Stimulated activated effector memory CD8-positive, alpha-beta T cell treated with anti-CD3 and anti-CD28 coated beads, Interleukin-12 subunit alpha, Interleukin-12 subunit beta, amount 100 ng/mL, for 72 hours (primary cell): ENCODE measurements around the gene PHYKPL.
"Not testable (repeated sequence)": the region's sequence is repeated elsewhere in the genome, so short reads cannot be mapped to it uniquely, and the experiment has no call there.

Experiments
- ATAC-seq: fragments of 150-1000 bp; cut with Tn5 transposase; 2 replicates; pipeline ENCODE4 v1.10.0; 2021
- DNase-seq, 2 donors: peaks; one replicate each; pipeline ENCODE4 v3.0.0; 2021 to 2022; ENCODE audit warnings: low spot score in 2 of 2
- H3K27ac Mint-ChIP-seq: one replicate; pipeline ENCODE4 v1.8.0; 2022; ENCODE audit warnings: mild to moderate bottlenecking, mixed read lengths
- H3K36me3 Mint-ChIP-seq: one replicate; pipeline ENCODE4 v1.8.0; 2022; ENCODE audit warnings: mild to moderate bottlenecking, mixed read lengths
- H3K4me1 Mint-ChIP-seq: one replicate; pipeline ENCODE4 v1.8.0; 2022; ENCODE audit warnings: mixed read lengths
- H3K4me3 Mint-ChIP-seq: one replicate; pipeline ENCODE4 v1.8.0; 2022; ENCODE audit warnings: mild to moderate bottlenecking, mixed read lengths
- H3K9me3 Mint-ChIP-seq: one replicate; pipeline ENCODE4 v1.8.0; 2022; ENCODE audit warnings: mixed read lengths

PHYKPL gene

DNA sequence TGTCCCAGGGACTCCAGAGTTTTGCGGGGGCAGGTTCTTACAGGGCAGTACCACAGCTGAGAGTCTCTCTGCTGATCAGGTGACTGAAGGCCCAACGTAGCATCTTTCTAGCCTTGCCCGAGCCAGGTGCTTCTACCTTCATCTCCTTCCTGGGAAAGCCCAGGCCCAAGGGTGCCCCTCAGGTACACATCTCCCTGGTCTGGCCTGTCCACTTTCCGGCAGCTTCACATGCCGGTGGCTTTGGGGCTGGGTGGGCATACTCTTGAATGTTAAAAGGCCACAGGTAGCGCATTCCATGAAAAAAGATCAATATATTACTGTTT is 5.7 kb upstream of the PHYKPL start:
- Mint-ChIP-seq H3K9me3 (no peaks in the 10 kb centered on the region), H3K4me3 (peak overlapping the region; percentile 74), H3K36me3 (peaks cover 5% of the 10 kb centered on the region), H3K4me1 (peaks cover 75% of the 10 kb centered on the region), H3K27ac (peak overlapping the region; percentile 97)
- ATAC-seq, result no peak
- no peak for DNase-seq

DNA sequence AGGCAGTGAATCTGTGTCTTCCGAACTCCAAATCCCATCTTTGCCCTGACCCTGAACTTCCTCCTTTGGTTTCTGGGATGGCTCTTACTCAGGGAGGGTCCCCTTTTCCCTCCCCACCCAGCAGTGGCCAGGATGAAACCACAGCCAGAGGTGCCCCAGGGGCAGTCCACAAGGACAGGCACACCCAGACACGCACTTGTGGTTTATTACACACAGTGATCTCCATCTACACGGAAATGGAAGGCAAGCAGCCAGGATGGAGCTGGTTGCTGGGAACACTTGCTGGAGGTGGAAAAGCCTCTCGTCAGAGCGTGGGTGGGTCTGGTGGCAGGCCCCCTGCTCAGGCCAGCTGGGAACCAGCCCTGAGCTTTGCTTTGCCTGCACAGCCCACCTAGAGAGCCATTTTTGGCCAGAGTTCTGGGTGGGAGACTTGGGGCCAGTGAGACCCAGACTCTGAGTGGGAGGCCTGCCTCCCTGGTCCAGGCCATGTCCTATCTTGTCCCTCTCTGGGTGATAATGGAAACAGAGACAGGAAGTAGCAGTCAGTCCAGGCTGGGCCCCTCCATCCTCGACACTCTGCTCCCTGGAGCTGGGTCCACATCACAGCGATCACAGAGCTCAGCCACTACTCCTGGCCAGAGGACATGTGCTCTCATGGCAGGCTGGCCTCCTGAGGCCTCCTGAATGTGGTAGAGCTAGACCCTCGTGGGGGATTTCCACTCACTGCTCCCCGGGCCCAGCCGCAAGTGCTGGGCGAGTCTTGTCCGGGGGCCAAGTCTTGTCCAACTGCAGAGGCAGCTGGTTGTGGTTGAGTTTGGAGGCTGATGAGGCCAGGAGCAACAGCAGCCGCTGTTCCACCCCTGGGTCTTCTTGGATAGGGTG is 5.1 kb upstream of the PHYKPL start:
- DNase-seq, result no peak
- Mint-ChIP-seq H3K27ac (peak overlapping the region; percentile 97), H3K4me1 (peaks cover 75% of the 10 kb centered on the region), H3K36me3 (peaks cover 5% of the 10 kb centered on the region), H3K9me3 (no peaks in the 10 kb centered on the region), H3K4me3 (peak overlapping the region; percentile 74)
- no peak for ATAC-seq

GRCh38 chr5:178236679-178237078 is 4.1 kb upstream of the PHYKPL start:
- Mint-ChIP-seq H3K4me1 (peaks cover 69% of the 10 kb centered on the region), H3K27ac (peak overlapping the region; percentile 97), H3K4me3 (peak overlapping the region; percentile 10), H3K9me3 (no peaks in the 10 kb centered on the region), H3K36me3 (peaks cover 9% of the 10 kb centered on the region)
- ATAC-seq, result no peak
- no peak for DNase-seq

- Mint-ChIP-seq H3K27ac (no peak overlapping the region), H3K4me1 (peaks cover 69% of the 10 kb centered on the region), H3K9me3 (no peaks in the 10 kb centered on the region), H3K36me3 (peaks cover 15% of the 10 kb centered on the region), H3K4me3 (no peak overlapping the region)
- no peak for DNase-seq
- ATAC-seq, result no peak
Measured at GRCh38 chr5:178236126-178236525, 3.5 kb upstream of the PHYKPL start.

DNA sequence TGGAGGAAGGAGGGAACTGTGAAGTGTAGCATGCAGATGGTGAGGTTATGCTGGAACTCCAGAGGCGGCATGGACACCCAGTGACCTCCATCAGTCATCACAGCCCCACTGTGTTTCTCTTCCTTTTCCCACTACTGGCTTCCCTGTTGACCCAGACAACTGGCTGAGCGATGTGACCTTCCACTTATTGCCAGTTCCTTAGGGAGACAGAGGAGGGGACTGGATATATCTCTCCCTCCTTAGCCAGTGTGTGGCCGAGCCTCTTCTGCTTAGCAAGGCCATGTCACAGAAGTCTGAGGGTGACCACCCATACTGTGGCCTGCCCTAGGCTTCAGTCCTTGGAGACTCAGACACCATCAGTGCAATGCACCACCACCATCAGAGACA is 3.0 kb upstream of the PHYKPL start:
- H3K4me3 Mint-ChIP-seq, result no peak overlapping the region
- ATAC-seq, result no peak
- DNase-seq, result no peak
- H3K4me1 Mint-ChIP-seq, result peaks cover 69% of the 10 kb centered on the region
- no peak overlapping the region for H3K27ac Mint-ChIP-seq
- H3K9me3 Mint-ChIP-seq, result no peaks in the 10 kb centered on the region
- peaks cover 20% of the 10 kb centered on the region for H3K36me3 Mint-ChIP-seq

DNA sequence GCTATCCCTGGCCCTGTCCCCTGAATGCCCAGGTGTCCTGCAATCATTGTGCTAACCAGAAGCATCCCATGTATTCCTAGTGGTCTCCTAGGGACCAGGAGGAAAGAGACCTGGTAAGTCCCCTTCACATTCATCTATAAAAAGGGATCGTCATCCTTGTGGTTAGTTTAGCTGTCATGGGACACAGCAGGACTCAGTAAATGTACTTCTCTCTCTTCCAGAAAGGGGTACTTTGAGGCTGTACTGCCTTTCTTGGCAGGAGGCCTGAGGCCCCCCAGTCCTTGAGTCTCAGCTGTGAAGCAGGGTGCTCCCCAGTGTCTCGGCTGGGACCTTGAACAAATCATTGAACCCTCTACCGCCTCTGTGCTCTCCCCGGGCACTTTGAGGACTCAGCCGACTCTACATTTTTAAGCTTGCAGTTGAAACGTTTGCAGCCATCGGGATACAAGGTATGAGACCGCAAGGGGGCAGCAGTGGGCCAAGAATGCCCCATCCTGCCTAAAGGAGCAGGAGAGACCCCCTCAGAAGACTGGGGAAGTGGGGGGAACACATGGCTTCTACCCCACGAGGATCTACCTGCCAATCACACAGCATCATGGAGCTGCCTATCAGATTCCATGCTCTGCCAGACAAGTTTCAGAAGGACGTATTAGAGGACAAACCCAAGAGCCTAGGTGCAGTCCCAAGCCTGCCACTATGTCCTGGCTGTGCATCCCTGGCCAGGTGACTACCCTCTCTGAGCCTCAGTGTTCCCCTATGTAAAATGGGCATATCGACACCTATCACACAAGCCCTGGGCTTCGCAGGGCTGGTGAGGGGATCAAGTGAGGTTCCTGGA is 2.4 kb upstream of the PHYKPL start:
- no peak for ATAC-seq
- H3K4me1 Mint-ChIP-seq, result peaks cover 69% of the 10 kb centered on the region
- H3K27ac Mint-ChIP-seq, result peak overlapping the region; percentile 63
- peaks cover 24% of the 10 kb centered on the region for H3K36me3 Mint-ChIP-seq
- peak overlapping the region; percentile 13 for H3K4me3 Mint-ChIP-seq
- H3K9me3 Mint-ChIP-seq, result no peaks in the 10 kb centered on the region
- peak; percentile 78 to 92 for DNase-seq

GRCh38 chr5:178234121-178234749 is 1.6 kb upstream of the PHYKPL start:
- H3K4me1 Mint-ChIP-seq, result peaks cover 69% of the 10 kb centered on the region
- H3K4me3 Mint-ChIP-seq, result no peak overlapping the region
- no peak overlapping the region for H3K27ac Mint-ChIP-seq
- H3K36me3 Mint-ChIP-seq, result peaks cover 28% of the 10 kb centered on the region
- ATAC-seq, result no peak
- no peak for DNase-seq
- no peaks in the 10 kb centered on the region for H3K9me3 Mint-ChIP-seq

GRCh38 chr5:178232920-178233429 is 373 bp upstream of the PHYKPL start:
- H3K36me3 Mint-ChIP-seq, result peaks cover 41% of the 10 kb centered on the region
- H3K27ac Mint-ChIP-seq, result peak overlapping the region; percentile 83
- H3K4me1 Mint-ChIP-seq, result peaks cover 69% of the 10 kb centered on the region
- H3K4me3 Mint-ChIP-seq, result peak overlapping the region; percentile 80
- H3K9me3 Mint-ChIP-seq, result no peaks in the 10 kb centered on the region
- no peak for ATAC-seq
- no peak for DNase-seq

DNA sequence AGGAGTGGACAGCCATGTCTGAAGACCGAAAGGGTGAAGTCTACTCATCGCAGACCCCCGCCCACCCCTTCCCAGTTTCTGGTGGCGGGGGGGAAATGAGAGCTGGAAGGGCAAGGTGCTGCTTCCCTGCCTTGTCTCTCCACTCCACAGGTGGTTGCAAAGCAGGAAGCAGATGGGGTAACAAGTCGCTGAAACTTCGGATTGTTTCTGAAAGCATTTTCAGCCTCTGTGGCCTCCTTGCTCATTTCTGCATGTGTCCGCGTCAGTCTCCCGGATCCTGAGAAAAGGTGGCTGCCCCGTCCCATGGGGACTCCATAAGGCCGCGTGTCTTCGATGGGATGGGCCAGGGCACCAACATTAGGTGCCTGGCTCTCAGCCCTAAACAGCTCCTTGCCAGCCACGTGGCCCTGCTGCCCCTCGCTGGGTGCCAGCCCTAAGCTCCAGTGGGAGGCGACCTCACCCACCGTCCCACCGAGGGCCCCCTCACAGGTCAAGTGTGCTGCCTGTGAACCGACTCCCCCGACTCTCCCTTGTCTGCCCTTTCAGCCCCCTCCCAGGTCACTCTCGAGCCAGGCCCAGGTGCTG is 971 bp downstream of the PHYKPL start:
- Mint-ChIP-seq H3K27ac (peak overlapping the region; percentile 87), H3K9me3 (no peaks in the 10 kb centered on the region), H3K36me3 (peaks cover 54% of the 10 kb centered on the region), H3K4me1 (peaks cover 70% of the 10 kb centered on the region), H3K4me3 (peak overlapping the region; percentile 80)
- no peak for DNase-seq
- no peak for ATAC-seq

- Mint-ChIP-seq H3K4me3 (peak overlapping the region; percentile 80), H3K36me3 (peaks cover 60% of the 10 kb centered on the region), H3K9me3 (no peaks in the 10 kb centered on the region), H3K4me1 (peaks cover 69% of the 10 kb centered on the region), H3K27ac (peak overlapping the region; percentile 87)
- ATAC-seq (no peak), DNase-seq (no peak)
Measured at GRCh38 chr5:178230879-178231538, 1.6 kb downstream of the PHYKPL start.

- Mint-ChIP-seq H3K4me1 (peaks cover 65% of the 10 kb centered on the region), H3K9me3 (no peaks in the 10 kb centered on the region), H3K4me3 (peak overlapping the region; percentile 80), H3K27ac (peak overlapping the region; percentile 87), H3K36me3 (peaks cover 72% of the 10 kb centered on the region)
- DNase-seq, result no peak
- no peak for ATAC-seq
Measured at GRCh38 chr5:178229861-178230260, 2.7 kb downstream of the PHYKPL start.

DNA sequence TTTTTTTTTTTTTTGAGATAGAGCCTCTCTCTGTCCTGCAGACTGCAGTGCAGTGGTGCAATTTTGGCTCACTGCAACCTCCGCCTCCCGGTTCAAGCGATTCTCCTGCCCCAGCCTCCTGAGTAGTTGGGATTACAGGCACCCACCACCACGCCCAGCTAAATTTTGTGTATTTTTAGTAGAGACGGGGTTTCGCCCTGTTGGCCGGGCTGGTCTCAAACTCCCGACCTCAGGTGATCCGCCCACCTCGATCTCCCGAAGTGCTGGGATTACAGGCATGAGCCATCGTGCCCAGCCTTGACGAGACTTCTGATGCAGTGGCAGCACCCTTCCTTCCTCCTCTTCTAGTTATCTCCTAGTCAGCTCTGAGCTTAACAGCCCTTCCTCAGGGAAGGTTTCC is 3.5 kb downstream of the PHYKPL start:
- peaks cover 65% of the 10 kb centered on the region for H3K4me1 Mint-ChIP-seq
- peaks cover 79% of the 10 kb centered on the region for H3K36me3 Mint-ChIP-seq
- not testable (repeated sequence) for H3K9me3 Mint-ChIP-seq, ATAC-seq, DNase-seq
- peak overlapping the region; percentile 87 for H3K27ac Mint-ChIP-seq
- peak overlapping the region; percentile 80 for H3K4me3 Mint-ChIP-seq

GRCh38 chr5:178228609-178229008 is 4.0 kb downstream of the PHYKPL start:
- peaks cover 70% of the 10 kb centered on the region for H3K4me1 Mint-ChIP-seq
- no peak for ATAC-seq
- H3K4me3 Mint-ChIP-seq, result no peak overlapping the region
- H3K36me3 Mint-ChIP-seq, result peaks cover 84% of the 10 kb centered on the region
- no peak for DNase-seq
- no peaks in the 10 kb centered on the region for H3K9me3 Mint-ChIP-seq
- H3K27ac Mint-ChIP-seq, result peak overlapping the region; percentile 87

DNA sequence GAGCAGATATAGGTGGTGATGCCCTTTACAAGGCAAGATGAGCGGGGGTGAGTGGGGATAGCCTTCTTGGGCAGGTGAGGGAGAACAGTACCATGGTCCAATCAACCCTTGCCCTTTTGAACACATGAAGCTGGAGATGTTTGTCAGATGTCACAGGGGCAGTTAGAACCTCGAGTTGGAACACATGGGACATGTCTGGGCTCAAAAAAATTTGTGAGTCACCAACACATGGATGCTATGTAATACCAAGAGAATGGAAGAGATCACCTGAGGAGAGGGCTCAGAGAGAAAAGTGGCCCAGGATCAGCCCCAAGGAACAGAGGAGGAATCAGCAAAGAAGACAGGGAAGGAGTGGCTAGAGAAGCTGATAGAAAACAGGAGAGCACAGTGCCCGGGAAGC is 4.7 kb downstream of the PHYKPL start:
- Mint-ChIP-seq H3K9me3 (no peaks in the 10 kb centered on the region), H3K4me3 (no peak overlapping the region), H3K4me1 (peaks cover 77% of the 10 kb centered on the region), H3K27ac (peak overlapping the region; percentile 87), H3K36me3 (peaks cover 91% of the 10 kb centered on the region)
- DNase-seq, result no peak
- ATAC-seq, result no peak
